ENCODE data around the gene FBN3. TPM values are rescaled to one million over a fixed set of nuclear protein-coding genes. Genes with fewer than 3 reads are reported as not detected.

FBN3 gene
- total RNA-seq, result not detected in 2 replicates

DNA sequence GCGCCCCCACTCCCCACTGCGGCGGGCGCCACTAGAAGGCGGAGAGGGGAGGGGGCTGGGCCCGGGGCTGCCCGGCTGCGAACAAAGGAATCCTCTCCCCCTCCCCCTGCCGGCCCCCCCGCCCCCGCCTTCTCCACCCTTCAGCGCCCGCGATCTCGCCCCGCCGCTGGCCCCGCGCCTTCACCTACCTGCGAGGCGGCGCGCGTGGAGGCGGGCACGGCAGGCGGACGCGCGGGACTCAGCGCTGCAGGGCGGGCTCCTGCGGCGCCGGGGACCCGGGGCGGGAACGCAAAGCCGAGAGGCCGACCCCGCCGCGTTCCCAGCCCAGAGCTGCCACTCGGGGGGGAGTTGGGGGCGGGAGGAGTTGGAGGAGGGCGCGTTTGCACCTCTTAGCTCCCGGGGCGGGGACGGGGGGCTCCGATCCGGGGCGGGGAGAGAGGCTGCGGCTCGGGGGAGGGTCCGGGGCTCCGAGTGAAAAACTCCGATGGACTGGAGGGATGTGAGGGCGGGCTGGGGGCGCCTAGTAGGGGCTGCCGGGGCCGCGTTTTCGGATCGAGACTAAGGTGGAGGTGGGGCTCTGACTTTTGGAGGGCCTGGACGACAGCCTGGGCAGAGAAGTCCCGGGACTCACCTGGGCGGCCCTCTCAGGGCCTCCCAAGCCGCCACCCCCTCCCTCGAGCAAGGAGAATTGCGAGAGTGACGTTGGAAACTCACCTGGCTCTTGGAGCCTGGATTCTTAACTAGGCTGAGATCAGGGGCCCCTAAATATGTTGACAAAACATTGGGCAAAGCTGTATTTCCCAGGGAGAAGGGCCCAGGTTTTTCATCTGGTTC, at the start of gene FBN3:
FBN3 (minus strand) TSS at position 332 of the 834 bp plus-strand sequence. CDS start 2,112 bp downstream, outside the sequence.

DNA sequence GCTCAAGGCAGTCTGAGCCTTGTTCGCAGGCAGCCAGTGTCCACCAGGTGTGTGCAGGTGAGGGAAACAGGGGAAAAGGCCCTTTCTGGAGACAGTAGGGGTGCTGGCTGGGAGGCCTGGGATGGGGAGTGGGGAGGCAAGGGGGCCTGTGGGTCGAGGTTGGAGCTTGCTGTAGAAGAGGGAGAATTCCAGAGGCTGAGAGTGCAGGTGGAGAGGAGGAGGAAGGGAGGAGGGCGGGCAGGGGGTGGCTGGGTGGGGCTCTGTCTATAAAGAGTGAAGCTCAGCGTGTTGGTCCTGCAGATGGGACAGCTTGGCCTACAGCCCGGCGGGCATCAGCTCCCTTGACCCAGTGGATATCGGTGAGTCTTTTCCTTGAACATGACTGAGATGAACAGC, 96.9 kb downstream of the FBN3 start, which contains the start of gene CCL25:
CCL25 (plus strand) TSS at position 297 of the 396 bp plus-strand sequence. CDS start 290 bp downstream, outside the sequence.

Other genes with a start within 250 kb of the FBN3 start
- 8.4 and 9.6 TPM in 2 replicates for gene MAP2K7, start 245.7 kb downstream of the FBN3 start, total RNA-seq
- gene TGFBR3L, start 234.8 kb downstream of the FBN3 start, total RNA-seq, result 25.4 TPM in 1 of 2 replicates, not detected in the other
- 60.5 and 80.3 TPM in 2 replicates for gene SNAPC2, start 229.3 kb downstream of the FBN3 start, total RNA-seq
- gene CTXN1, start 223.5 kb downstream of the FBN3 start, total RNA-seq, result 2.9 and 4.3 TPM in 2 replicates
- gene TIMM44, start 205.9 kb downstream of the FBN3 start, total RNA-seq, result 67.7 and 89.3 TPM in 2 replicates
- gene ELAVL1, start 144.0 kb downstream of the FBN3 start, total RNA-seq, result 45.7 and 48.4 TPM in 2 replicates
- gene CCL25, start 96.8 kb downstream of the FBN3 start, total RNA-seq, result not detected in 2 replicates
- 8.1 and 10.1 TPM in 2 replicates for gene CERS4, start 59.8 kb upstream of the FBN3 start, total RNA-seq
- gene CD320, start 158.8 kb upstream of the FBN3 start, total RNA-seq, result 105 and 133 TPM in 2 replicates
- gene NDUFA7, start 171.8 kb upstream of the FBN3 start, total RNA-seq, result 16.1 and 39.3 TPM in 2 replicates
- gene RPS28, start 171.9 kb upstream of the FBN3 start, total RNA-seq, result 283 and 489 TPM in 2 replicates
- gene KANK3, start 193.7 kb upstream of the FBN3 start, total RNA-seq, result 2.9 and 3.7 TPM in 2 replicates
- 9.8 and 9.9 TPM in 2 replicates for gene ANGPTL4, start 214.6 kb upstream of the FBN3 start, total RNA-seq
- gene RAB11B, start 240.8 kb upstream of the FBN3 start, total RNA-seq, result 13.8 and 14.1 TPM in 2 replicates